ENCODE results near the gene PDE6G.

DNA sequence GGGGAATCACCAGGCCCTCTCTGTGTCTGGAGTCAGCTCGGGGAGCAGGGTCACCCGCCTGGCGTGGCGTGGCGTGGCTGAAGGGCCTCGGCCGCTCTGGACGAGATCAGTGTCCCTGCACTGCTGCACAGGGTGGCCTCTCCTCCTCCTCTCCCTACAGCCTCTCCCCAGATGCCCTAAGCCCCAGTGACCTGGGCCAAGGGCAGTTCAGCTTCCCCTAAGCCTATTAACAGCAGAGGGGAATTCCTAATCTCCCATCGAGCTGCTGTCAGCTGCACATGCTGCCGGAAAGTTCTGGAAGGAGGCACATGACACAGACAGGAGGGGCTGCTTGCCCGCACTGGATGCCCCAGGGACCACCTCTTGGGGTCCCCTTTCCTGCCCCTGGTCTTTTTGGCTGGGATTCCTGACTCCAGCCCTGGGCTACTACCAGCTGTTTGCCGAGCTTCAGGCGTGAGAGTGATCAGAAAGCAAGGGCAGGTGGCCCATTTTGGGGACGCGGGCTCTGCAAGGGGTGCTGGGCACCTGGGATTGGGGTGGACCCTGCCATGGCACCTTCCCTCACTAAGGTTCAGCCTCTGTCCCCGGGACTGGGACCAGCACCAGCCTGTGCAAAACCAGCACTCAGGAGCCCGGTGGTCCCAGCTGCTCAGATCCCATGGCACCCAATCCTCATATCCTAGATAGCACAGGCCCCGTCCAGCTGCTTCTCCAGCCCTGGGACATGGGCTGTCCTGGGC is 794 bp downstream of the PDE6G start:
- TF ChIP-seq MAFK (IDR thresholded peaks at IDR 0.05; ENCODE audit: low read depth, low read length) (no peak), BRCA1 (IDR thresholded peaks at IDR 0.05; ENCODE audit: low read depth, low read length) (no peak), JUN (IDR thresholded peaks at IDR 0.05; ENCODE audit: low read depth, low read length) (no peak), CBX8 (IDR thresholded peaks at IDR 0.05; ENCODE audit: borderline replicate concordance, low read depth, low read length) (no peak), NRF1 (IDR thresholded peaks at IDR 0.05; ENCODE audit: low read depth, low read length) (no peak), CEBPB (IDR thresholded peaks at IDR 0.05; ENCODE audit: low read depth, low read length) (no peak), SP1 (IDR thresholded peaks at IDR 0.05; ENCODE audit: low read depth, low read length) (no peak), POLR2A (IDR thresholded peaks at IDR 0.05; ENCODE audit: control extremely low read depth in 1 of 2, low read depth in 2 of 2, low read length in 2 of 2) (no peak), EP300 (IDR thresholded peaks at IDR 0.05; ENCODE audit: borderline replicate concordance in 1 of 2, low read depth in 2 of 2, low read length in 2 of 2) (no peak), TAF1 (IDR thresholded peaks at IDR 0.05; ENCODE audit: low read depth, low read length) (no peak)
- TF ChIP-seq, protein P1, sequence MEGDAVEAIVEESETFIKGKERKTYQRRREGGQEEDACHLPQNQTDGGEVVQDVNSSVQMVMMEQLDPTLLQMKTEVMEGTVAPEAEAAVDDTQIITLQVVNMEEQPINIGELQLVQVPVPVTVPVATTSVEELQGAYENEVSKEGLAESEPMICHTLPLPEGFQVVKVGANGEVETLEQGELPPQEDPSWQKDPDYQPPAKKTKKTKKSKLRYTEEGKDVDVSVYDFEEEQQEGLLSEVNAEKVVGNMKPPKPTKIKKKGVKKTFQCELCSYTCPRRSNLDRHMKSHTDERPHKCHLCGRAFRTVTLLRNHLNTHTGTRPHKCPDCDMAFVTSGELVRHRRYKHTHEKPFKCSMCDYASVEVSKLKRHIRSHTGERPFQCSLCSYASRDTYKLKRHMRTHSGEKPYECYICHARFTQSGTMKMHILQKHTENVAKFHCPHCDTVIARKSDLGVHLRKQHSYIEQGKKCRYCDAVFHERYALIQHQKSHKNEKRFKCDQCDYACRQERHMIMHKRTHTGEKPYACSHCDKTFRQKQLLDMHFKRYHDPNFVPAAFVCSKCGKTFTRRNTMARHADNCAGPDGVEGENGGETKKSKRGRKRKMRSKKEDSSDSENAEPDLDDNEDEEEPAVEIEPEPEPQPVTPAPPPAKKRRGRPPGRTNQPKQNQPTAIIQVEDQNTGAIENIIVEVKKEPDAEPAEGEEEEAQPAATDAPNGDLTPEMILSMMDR (IDR thresholded peaks at IDR 0.05; ENCODE audit: control extremely low read depth in 1 of 3, insufficient read depth in 1 of 3, low read depth in 1 of 3, low read length in 3 of 3) = no peak

Data from H1 (cell line).